Small intestine (tissue), 7 donors: Measurements from ENCODE around the gene SECTM1. TPM values are rescaled to one million over a fixed set of nuclear protein-coding genes. Genes with fewer than 3 reads are reported as not detected.

Source experiments
- DNase-seq, 2 donors: peaks; one replicate each; pipeline versions ENCODE4 v3.0.0 to v3.0.0-alpha.2; 2013
- FAIRE-seq: peaks from 2 replicates; lab custom pipeline; 2012; peaks lifted over from hg19 to GRCh38; lab: Jason Lieb, UNC
- H3K27ac ChIP-seq, 3 donors: one replicate each; pipeline ENCODE4 v1.5.1; 2013; ENCODE audit warnings: low read length in 2 of 3, mild to moderate bottlenecking in 2 of 3, control low read depth in 1 of 3, inconsistent platforms in 1 of 3, low read depth in 1 of 3, moderate library complexity in 1 of 3
- H3K27me3 ChIP-seq, 3 donors: one replicate each; pipeline ENCODE4 v1.6.1; 2013; ENCODE audit warnings: low read length in 3 of 3, inconsistent platforms in 1 of 3; ENCODE audit not compliant: control insufficient read depth in 3 of 3, insufficient read depth in 3 of 3
- H3K36me3 ChIP-seq, 3 donors: one replicate each; pipeline ENCODE4 v1.6.1; 2013; ENCODE audit warnings: low read length in 3 of 3, inconsistent platforms in 1 of 3, low read depth in 1 of 3, mild to moderate bottlenecking in 1 of 3, moderate library complexity in 1 of 3; ENCODE audit not compliant: control insufficient read depth in 3 of 3, insufficient read depth in 2 of 3
- H3K4me1 ChIP-seq, 3 donors: one replicate each; pipeline ENCODE4 v1.6.1; 2013; ENCODE audit warnings: low read length in 2 of 3, inconsistent platforms in 1 of 3, low read depth in 1 of 3, mild to moderate bottlenecking in 1 of 3, moderate library complexity in 1 of 3; ENCODE audit not compliant: control insufficient read depth in 3 of 3, insufficient read depth in 2 of 3
- H3K4me3 ChIP-seq, 3 donors: one replicate each; pipeline ENCODE4 v1.5.1; 2013; ENCODE audit warnings: low read length in 3 of 3, control low read depth in 1 of 3, inconsistent platforms in 1 of 3, low read depth in 1 of 3, mild to moderate bottlenecking in 1 of 3, moderate library complexity in 1 of 3
- H3K9me3 ChIP-seq, 2 donors: one replicate each; pipeline ENCODE4 v1.6.1; 2013; ENCODE audit warnings: low read depth in 1 of 2, low read length in 1 of 2; ENCODE audit not compliant: control insufficient read depth in 2 of 2, insufficient read depth in 1 of 2
- WGBS, 3 donors: extraction: QIAGEN DNeasy Blood & Tissue Kit; methylation state at CpG; one replicate each; pipeline ENCODE4 v1.1.7; 2013; 5-methylcytosine and 5-hydroxymethylcytosine counted together
- polyA plus RNA-seq, 4 donors: library from polyadenylated mRNA; stranded (reverse) in 3 of 4; unstranded in 1 of 4; fragments of 200-250 nt in 3 of 4; fragments of 120-200 nt in 1 of 4; gene quantifications; one replicate each; pipeline versions ENCODE4 v1.2.1 to v1.2.3, GENCODE V29; 2013
- donor health status: healthy with polysubstance abuse.
- donor health status: control.
- donor health status: control.
- donor health status: Bipolar disorder and iron deficiency.
- donor health status: healthy.

SECTM1 gene
- polyA plus RNA-seq, 4 donors: 13.6 to 81.9 (median 26.1) TPM

DNA sequence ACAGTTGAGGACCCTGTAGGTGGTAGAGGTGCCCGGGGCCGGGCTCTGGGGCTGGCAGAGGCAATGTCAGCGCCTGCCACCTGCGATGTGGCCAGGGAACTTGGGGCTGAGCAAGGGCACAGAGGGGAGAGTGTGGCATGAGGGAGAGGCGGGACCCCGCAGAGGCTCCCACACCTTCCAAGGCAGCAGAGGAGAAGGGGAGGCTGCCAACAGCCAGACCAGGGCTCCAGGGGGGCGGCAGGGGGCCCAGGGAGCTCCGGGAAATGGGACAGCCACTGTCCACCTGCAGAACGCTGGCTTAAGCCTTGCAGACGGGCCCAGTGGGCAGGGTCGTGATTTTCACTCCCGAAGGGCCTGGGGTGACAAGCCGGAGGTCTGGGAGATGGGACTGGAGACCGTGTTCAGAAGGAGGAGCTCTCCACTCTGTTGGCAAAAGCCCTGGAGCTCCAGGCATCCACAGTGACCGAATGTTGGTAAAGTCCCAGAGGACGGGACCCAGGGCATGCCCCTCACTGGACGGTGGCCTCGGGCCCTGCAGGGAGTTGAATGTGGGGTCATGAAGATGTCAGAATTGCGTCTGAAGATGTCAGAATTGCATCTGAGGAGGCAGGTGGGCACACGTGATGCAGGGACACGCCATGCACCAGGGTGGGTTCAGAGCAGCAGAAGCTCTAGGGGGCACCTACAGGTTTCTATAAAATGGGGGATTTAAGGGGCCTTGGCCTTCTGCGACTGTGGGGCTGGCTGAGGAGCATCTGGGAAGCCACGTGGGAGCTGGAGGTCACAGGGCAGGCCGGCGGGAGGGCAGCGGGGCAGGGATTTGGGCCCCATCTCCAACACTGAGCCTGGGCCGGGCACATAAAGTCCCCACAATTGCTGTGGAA, 34.8 kb downstream of the SECTM1 start:
- Histone ChIP-seq H3K4me3 (peak overlapping the region; percentile 10 to 47 (median 17)), H3K36me3 (peaks cover 0 to under 1% (median 0%) of the 10 kb centered on the region in 3 donors), H3K9me3 (no peaks in the 10 kb centered on the region), H3K4me1 (peaks cover 10 to 67% (median 13%) of the 10 kb centered on the region in 3 donors), H3K27ac (peak overlapping the region; percentile 61 to 99 (median 90)), H3K27me3 (no peaks in the 10 kb centered on the region)
- FAIRE-seq (no peak), DNase-seq (no peak)
- 63 to 70% (median 67%) methylated on average over 27 of the region's 27 CpGs for WGBS, 3 donors

DNA sequence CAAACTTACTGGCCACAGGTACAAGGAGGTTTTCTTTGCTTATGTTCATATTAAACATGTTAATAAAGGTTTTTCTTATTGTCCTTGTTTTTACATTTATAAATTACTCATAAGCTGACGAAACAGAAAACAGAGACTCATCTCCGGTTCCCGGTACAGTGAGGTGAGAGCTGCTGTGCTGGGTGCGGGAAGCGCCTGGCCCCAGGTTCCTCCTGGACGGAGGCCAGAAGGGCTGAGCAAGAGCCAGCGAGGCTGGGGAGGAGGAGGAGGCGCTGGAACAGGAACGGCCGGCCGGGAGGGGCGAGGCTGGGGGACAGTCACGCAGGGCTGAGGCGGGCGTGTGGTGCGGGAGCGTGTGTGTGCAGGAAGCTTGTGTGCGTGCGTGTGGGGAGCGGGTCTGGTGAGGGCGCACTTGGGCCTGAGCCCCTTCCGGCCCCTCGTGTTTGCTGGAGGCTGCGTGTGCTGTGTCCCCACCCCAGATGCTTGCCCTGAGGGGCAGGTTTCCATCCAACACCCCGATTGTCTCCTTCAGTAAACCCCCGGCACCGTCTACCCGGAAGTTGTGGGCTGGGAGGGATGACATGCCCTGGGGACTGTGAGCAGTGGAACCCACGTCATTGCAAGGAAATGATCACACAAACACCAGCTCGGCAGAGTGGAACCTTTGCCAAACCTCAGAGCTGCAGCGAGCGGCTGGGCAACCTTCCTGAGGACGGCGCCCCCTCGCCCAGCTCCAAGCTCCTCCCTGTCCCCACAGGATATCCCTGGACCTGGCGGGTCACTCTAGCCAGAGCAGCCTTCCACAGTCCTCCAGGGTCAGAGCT, 35.6 kb downstream of the SECTM1 start:
- peaks cover 10 to 62% (median 13%) of the 10 kb centered on the region in 3 donors for H3K4me1 ChIP-seq
- no peaks in the 10 kb centered on the region for H3K9me3 ChIP-seq
- H3K27me3 ChIP-seq: no peaks in the 10 kb centered on the region
- peak overlapping the region; percentile 17 to 50 (median 47) for H3K4me3 ChIP-seq
- DNase-seq (peak; percentile 62 to 92), FAIRE-seq (no peak)
- peak overlapping the region; percentile 61 to 99 (median 90) for H3K27ac ChIP-seq
- WGBS, 3 donors: 0 to 2% (median 1%) methylated on average over 22 to 36 of the region's 36 CpGs
- H3K36me3 ChIP-seq: peaks cover 0 to 4% (median 0%) of the 10 kb centered on the region in 3 donors

DNA sequence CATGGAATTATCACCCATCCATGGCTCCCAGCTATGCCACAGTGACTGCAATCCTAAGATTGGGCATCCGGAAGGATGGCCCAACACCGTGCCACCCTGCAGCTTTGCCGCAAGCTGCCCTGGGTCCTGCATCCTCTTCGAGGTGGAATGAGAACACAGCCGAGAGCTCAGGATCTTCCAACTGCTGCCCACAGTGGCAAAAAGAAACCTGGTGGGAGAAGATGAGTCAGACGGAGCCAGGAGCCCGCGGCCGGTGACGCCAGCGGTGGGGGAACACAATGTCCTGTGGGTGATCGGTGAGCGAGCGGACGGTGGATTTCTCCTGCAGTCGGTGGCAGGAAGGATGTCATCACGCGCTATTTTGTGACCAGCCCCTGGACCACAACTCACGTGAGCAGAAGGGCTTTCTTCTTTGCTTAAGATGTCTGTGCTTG, 36.3 kb downstream of the SECTM1 start:
- Histone ChIP-seq H3K4me3 (peak overlapping the region in 2 of 3 donors; percentile 17 to 47), H3K36me3 (peaks cover 0 to 4% (median 0%) of the 10 kb centered on the region in 3 donors), H3K27ac (peak overlapping the region; percentile 61 to 99 (median 90)), H3K9me3 (no peaks in the 10 kb centered on the region), H3K4me1 (peaks cover 10 to 57% (median 13%) of the 10 kb centered on the region in 3 donors), H3K27me3 (no peaks in the 10 kb centered on the region)
- 16 to 43% (median 16%) methylated on average over 19 of the region's 19 CpGs for WGBS, 3 donors
- FAIRE-seq (no peak), DNase-seq (peak; percentile 28 to 85)

DNA sequence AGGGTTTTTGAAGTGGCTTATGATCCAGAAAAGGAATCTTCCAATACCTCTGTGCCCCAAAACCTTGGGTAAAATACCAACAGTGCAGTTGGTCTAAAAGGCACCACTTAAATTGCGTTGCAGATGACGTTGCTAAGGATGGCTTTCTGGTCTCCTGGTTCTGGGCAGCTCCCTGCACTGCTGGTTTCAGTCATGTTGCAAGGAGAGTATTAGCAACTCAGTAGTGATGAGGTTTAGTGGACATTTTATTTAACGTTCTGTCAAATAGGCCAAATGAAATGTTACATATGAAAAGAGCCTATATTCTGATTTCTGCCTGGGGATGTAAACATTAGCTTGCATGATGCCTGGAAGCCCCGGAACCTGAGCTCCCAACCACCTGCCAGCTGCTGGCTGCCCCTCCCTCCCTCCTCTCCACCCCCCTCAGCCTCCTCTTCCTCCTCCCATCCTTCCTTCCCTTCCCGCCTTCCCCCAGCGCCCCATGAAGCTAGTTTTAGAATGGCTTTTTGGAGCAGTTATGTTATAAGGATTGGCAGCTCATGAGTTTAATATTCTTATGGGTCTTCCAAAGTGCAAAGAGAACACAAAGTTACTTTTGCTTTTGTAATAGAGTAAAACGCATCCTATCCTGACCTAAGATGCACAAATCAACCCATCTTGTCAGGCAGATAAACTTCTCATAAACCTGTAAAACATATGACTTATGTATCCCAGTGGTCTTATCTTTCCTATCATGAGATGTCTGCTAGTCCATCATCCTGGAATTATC, 36.9 kb downstream of the SECTM1 start:
- Histone ChIP-seq H3K27me3 (no peaks in the 10 kb centered on the region), H3K4me1 (peaks cover 10 to 58% (median 13%) of the 10 kb centered on the region in 3 donors), H3K9me3 (no peaks in the 10 kb centered on the region), H3K4me3 (peak overlapping the region in 1 of 3 donors; percentile 47), H3K36me3 (peaks cover 0 to 4% (median 0%) of the 10 kb centered on the region in 3 donors), H3K27ac (peak overlapping the region in 2 of 3 donors; percentile 90 to 99)
- no peak for FAIRE-seq
- 26 to 31% (median 28%) methylated on average over 7 of the region's 7 CpGs for WGBS, 3 donors
- no peak for DNase-seq

DNA sequence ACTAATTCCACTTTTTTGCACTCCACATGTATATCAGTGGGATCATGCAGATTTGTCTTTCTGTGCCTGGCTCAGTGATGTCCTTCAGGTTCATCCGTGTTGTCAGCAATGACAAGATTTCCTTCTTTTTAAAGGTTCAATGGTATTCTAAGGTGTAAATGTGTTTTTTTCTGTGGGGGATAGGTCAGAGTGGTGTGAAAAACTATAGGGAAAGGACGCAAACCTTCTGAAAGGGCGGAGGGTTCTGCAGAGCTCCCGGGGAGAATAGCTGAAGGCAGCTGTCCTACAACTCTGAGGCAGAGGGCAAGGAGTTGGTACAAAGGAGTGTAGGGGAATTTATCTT, 38.1 kb downstream of the SECTM1 start:
- no peak for FAIRE-seq
- WGBS, 3 donors: 7 to 46% (median 28%) methylated on average over 4 of the region's 4 CpGs

GRCh38 chr17:82294064-82294773, 39.3 kb downstream of the SECTM1 start:
- H3K27ac ChIP-seq: peak overlapping the region; percentile 57 to 92 (median 83)
- peaks cover 10 to 56% (median 13%) of the 10 kb centered on the region in 3 donors for H3K4me1 ChIP-seq
- FAIRE-seq (no peak), DNase-seq (no peak)
- peak overlapping the region in 2 of 3 donors; percentile 3 to 47 for H3K4me3 ChIP-seq
- no peaks in the 10 kb centered on the region for H3K27me3 ChIP-seq
- peaks cover 0 to 4% (median 0%) of the 10 kb centered on the region in 3 donors for H3K36me3 ChIP-seq
- H3K9me3 ChIP-seq: no peaks in the 10 kb centered on the region
- 78 to 81% (median 81%) methylated on average over 15 of the region's 15 CpGs for WGBS, 3 donors

More for the DNA sequence above, 38.1 kb downstream of the SECTM1 start:
- peak overlapping the region; percentile 56 to 92 (median 83) for H3K27ac ChIP-seq
- peaks cover 10 to 56% (median 13%) of the 10 kb centered on the region in 3 donors for H3K4me1 ChIP-seq
- no peaks in the 10 kb centered on the region for H3K27me3 ChIP-seq
- H3K9me3 ChIP-seq: no peaks in the 10 kb centered on the region
- H3K36me3 ChIP-seq: peaks cover 0 to 4% (median 0%) of the 10 kb centered on the region in 3 donors
- H3K4me3 ChIP-seq: no peak overlapping the region
- DNase-seq: no peak
